DMS 273 treated with DMSO at 0.1 percent for 48 hours (cell line): Measurements from ENCODE around the gene COL4A1.

Experiments used
- DNase-seq: peaks from one replicate; lab custom pipeline; 2025; lab: John Stamatoyannopoulos, UW

COL4A1 gene

GRCh38 chr13:110274687-110275086 is 32.3 kb downstream of the COL4A1 start:
- DNase-seq, result no peak

DNA sequence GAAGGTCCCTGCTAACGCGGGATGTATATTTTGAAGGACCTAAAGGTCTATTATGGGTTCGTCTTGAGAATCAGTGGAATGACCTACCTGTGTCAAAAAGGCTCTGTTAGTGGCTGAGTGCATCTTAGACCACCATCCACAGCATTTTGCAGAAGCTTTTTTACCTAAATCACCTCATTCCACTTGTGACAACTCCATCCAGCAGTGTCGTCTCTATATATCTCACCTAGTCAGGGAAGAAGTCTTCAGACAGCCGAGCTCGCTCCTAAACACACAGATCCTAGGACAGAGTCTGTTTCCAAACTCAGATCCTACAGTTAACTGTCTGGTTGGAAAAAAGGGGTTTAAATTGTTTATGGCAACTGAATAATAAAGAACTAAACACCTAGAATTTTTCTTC is 33.7 kb downstream of the COL4A1 start:
- DNase-seq, result no peak

GRCh38 chr13:110272651-110273050 is 34.3 kb downstream of the COL4A1 start:
- DNase-seq, result no peak

GRCh38 chr13:110272227-110272626 is 34.7 kb downstream of the COL4A1 start:
- DNase-seq, result no peak

DNA sequence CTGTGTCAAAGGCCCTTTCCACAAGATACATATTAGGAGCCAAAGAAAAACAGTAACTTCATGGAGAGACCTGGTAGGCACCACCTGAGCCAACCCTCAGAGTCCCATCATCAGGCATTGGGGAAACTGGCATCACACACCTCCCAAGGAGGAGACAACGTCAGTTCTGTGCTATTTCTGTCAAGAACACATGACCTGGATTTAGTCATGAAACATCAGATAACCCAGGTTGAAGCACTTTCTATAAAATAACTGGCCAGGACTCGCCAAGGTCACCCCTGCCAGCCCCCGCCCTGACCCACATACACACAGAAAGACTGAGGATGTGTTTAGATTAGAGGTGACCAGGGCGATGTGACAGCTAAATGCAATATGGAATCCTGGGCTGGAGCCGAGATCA is 35.6 kb downstream of the COL4A1 start:
- DNase-seq, result no peak

DNA sequence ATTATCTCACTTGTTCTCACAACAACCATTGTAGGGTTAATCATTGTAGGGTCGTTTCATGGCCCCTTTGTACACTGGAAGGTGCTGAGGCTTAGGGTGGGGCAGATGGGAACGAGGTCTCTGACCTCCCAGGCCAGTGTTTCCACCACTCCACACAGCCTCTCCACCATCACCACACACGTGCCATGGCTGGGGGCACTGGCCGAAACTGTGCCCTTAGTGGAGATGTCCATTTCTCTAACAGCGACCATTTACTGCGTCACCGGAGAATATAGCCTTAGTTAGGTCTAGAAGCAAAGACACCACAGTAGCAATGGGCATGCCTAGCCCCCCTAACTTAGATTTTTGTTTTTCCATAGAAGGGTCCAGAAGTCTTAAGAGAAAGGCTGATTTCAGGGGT is 36.5 kb downstream of the COL4A1 start:
- no peak for DNase-seq

- no peak for DNase-seq
Observed at GRCh38 chr13:110269509-110270185, 37.3 kb downstream of the COL4A1 start.

DNA sequence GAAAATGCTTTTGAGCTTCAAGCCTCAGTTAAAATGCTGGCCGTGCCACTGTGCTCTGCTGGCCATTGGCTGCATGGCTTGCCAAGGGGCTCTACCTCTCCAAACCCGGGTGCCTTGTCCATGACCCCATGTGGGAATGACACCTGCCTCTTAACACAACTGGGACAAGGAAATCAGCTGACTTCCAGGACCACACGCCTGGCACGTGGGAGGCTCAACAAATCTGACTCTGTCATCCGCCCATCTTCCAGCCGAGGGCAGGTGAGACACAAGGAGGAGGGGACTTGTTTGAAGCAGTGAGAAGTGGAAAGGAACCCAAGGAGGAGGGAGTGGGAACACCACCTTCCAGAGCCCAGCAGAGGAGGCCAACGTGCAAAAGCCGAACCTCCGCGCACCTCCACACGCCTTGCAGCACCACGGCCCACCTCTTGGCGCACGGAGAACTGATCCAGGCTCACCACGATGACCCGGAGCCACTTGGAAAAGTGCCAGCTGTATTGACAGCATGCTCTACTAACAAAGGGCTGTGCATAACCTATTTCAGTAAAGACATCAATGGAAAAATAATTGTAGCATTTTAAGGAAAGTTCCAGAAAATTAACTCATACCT is 38.3 kb downstream of the COL4A1 start:
- no peak for DNase-seq

DNA sequence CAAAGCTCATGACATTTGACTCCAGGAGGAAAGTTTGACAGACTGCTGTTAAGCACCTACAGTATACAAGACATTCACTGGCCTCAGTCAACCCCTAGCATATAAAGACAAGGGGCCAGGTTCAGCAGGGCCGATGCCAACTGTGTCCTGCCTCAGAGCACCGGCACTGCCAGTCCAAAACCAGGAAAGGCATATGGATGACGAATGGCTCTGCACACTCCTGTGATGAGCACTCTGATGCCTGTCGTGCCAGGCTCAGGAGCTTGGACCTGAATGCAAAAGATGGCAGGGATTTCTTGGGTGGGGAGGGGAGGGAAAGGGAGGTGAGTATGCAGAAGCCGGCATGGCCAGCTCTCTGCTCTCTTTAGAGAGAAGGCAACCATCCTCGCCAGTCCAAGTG is 38.9 kb downstream of the COL4A1 start:
- no peak for DNase-seq

GRCh38 chr13:110266983-110267382 is 40.0 kb downstream of the COL4A1 start:
- no peak for DNase-seq

DNA sequence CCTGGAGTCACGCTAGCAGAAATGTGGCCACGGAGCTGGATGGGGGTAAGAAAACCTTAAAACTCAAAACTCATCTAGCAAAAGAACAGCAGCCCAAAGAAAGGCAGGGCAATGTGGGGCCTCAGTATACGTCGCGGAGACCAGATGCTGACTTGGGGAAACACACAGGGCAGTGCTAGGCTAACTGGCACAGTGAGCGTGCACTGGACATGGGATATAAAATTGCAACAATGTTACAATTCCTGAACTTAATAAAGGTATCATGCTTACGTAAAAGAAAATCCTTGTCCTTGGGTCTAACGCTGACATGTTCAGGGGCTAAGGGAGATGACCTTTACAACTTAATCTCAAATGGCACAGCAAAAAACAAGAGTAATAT is 40.5 kb downstream of the COL4A1 start:
- no peak for DNase-seq

GRCh38 chr13:110265682-110266430 is 41.1 kb downstream of the COL4A1 start:
- DNase-seq, result no peak

DNA sequence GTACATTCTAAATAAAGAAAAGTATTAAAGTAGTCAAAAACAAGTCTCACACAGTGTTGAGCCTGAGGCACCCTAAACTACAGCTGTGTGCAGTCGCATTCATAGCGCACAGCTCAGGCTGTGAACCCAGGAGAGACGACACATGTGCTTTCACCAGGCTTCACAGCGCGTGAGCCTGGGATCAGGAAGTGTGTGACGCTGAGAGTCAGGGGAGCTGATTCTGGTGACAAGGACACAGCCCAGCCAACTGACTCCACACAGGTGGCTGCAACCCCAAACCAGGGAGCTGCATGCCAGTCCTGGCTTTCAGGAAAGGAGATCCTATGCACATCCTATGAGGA is 41.6 kb downstream of the COL4A1 start:
- no peak for DNase-seq

DNA sequence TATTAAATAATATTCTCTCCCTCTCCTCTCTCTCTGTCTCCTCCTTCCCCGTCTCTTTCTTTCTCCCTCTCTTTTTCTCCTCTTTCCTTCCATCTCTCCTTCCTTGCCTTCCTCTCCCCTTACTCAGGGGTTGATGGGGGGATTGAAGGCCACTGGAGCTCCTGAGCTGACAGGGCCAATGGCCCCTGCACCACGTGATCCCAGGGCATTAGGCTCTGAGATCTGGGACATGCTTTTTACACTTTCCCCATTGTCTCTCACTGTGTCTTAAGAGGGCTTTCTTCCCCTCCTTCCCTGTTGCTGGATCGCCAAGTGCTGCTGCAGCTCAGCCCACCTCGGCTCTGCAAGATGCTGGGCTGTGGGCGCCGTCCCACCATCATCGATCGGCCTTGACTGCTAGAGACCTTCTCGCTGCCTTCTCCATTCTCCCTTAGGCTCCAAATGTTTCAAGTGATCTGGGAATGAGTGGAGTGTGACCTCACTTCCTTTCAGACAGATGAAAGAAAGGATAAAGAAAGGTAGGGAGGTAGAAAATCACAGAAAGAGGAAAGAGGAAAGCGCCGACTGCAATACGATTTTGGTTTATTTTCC is 42.2 kb downstream of the COL4A1 start:
- DNase-seq, result no peak

GRCh38 chr13:110263888-110264287 is 43.1 kb downstream of the COL4A1 start:
- DNase-seq, result no peak

DNA sequence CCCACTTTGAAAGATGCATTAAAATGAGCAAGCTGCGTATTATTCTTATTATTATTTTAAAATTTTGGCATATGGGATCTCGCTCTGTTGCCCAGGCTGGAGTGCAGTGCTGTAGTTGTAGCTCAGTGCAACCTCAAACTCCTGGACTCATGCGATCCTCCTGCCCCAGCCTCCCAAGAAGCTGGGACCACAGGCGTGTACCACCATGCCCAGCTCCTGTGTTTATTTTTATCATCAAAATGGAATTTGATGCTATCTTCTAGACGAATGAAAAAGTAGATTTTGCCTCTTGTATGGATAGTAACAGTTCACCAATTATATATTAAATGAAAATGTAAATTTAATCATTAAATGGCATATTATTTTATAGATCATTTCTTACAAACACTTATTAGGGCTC is 43.6 kb downstream of the COL4A1 start:
- DNase-seq, result no peak

DNA sequence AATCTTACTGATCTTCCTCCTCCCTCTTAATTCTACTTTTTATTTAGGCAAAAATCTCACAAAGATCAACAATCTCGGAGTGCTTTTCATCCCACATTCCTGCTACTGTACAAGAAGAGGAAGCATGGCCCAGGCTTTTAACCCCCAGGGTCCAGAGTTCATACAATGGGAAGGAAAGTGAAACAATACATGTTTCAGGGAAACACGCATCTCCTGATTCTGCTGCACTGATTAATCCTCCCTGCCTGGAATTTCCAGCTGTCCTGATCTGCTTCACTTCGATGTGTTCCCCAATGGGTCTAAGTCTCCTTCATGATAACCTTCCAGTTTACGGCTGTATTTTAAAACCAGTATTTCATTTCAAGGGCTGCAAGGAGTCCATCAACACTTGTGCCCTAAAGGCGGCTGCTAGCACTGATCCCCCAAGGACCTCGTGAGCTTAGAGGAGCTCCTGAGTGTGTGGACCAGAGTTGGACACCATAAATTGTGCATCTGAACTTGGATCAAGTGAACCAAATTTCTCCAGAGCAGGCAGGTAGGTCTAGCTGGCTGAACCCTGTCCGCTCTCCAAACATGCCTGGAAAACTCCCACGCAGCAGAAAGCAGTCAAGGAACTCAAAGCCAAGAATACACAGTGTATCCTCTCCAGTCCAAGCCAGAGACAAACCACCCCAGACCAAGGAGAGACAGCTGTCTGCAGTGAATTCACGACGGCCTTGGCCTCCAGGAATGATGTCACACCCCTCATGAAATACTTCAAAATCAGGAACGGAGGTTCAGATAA is 44.3 kb downstream of the COL4A1 start:
- no peak for DNase-seq

DNA sequence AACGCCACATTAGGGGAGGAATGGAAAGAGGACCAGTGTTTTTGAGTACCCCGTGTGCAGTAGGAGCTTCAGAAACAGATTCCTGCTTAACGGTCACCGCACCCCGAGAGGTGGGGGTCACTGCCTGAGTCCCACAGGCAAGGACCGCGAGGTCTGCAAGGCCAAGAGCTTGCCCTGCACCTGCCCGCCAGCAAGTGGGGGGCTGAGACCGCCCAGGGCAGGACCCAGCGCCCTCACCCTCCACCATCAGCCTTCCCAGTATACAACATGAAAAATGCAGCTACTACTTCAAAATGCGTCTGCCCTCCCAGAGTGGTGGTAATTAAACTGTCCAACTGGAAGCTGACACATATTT is 44.9 kb downstream of the COL4A1 start:
- no peak for DNase-seq

DNA sequence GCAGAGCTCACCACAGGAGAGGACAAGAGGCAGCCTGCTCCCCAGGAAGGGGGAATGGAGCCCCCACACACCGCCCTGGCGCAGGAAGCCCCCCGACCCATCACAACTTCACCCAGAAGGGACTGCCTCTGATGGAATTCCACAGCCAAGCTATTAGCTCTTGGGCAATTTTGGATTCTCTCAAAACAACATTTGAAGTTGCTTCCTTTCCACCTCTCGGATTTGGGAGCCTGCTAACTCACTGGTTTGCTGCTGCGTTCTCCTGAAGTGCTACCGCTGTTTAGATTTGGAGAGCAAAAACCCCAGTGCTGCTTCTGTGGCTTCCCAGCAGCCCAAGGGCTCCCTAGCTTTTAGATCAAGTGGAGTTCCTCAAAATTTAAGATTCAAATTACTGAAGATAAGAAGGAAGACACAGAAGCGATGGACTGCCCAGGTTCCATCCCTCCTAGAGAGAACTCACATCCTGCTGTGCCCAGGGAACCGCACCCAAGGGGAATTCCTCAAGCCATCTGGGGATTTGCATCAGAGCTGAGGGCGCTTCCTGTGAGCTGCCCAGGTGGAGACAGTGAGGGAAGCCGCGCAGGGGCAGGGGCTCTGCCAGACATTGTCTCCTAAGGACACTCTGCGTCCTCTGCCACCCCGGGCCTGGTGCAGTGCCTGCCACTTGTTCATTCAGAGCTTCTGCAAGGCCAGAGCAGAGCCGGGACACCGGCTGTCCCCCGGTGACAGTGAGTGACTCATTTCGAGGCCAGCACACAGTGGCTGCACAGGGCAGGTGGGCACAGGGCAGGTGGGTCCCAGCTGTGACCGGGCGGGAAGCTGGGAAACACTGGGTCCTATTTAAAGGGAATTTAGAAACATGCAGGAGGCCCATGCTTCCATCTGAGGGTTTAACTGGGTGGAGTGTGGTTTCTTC is 45.5 kb downstream of the COL4A1 start:
- DNase-seq, result no peak

GRCh38 chr13:110259651-110260050 is 47.3 kb downstream of the COL4A1 start:
- DNase-seq, result no peak

GRCh38 chr13:110258876-110259631 is 47.9 kb downstream of the COL4A1 start:
- no peak for DNase-seq
